K562 (cell line): Measurements from ENCODE around the gene NAP1L1. TPM values are rescaled to one million over a fixed set of nuclear protein-coding genes. Genes with fewer than 3 reads are reported as not detected.

ENCODE experiments used
- ATAC-seq: fragments of 200-7000 bp; cut with Tn5 transposase; 3 replicates; pipeline ENCODE4 v1.9.1; 2020; ENCODE audit warnings: moderate library complexity
- BruUV-seq: library from RNA; stranded (reverse); fragments of 400-500 nt; replicated peaks from 2 replicates; lab custom pipeline; 2021; lab: Mats Ljungman, UMichigan
- CTCF ChIA-PET: fragments of 300-600 bp; formaldehyde crosslinking; extraction: SDS; loops from one replicate; lab custom pipeline; 2021; ENCODE audit warnings: low intra/inter-chr PET ratio; lab: Yijun Ruan, JAX
- POLR2A ChIA-PET: fragments of 300-600, 350-650 bp; sonication (Branson Sonifier 250); formaldehyde crosslinking; extraction: SDS; loops from one replicate; lab custom pipeline; 2021; ENCODE audit warnings: antibody characterized with exemption, inconsistent platforms; lab: Yijun Ruan, JAX
- DNase-seq, 4 experiments: peaks; one replicate each; pipeline versions ENCODE4 v3.0.0 to v3.0.0-alpha.2; 2011 to 2018; ENCODE audit warnings: low spot score in 3 of 4, mixed read lengths in 3 of 4; ENCODE audit errors: extremely low read depth in 1 of 4
- FAIRE-seq: peaks from 2 replicates; lab custom pipeline; 2011; peaks lifted over from hg19 to GRCh38; lab: Jason Lieb, UNC
- H2AFZ ChIP-seq: 2 replicates; pipeline ENCODE4 v1.6.0; 2011; ENCODE audit warnings: low read depth, low read length, control low read depth, inconsistent platforms
- H3K27ac ChIP-seq: fragments of 200-600 bp; 3 replicates; pipeline ENCODE4 v1.8.0; 2011; ENCODE audit warnings: low read depth, mild to moderate bottlenecking, control low read depth, inconsistent platforms, low read length, moderate library complexity, mixed read lengths; ENCODE audit errors: extremely low read depth
- H3K27me3 ChIP-seq, 2 experiments: fragments of 300-600 bp in 1 of 2; 2 replicates in 1 of 2; 3 replicates in 1 of 2; pipeline versions ENCODE4 v1.6.0 to v1.8.0; 2011; ENCODE audit warnings: inconsistent platforms in 2 of 2, low read length in 2 of 2, mild to moderate bottlenecking in 1 of 2, mixed read lengths in 1 of 2, moderate library complexity in 1 of 2; ENCODE audit not compliant: control insufficient read depth in 2 of 2, insufficient read depth in 2 of 2
- H3K36me3 ChIP-seq: fragments of 300-600 bp; 3 replicates; pipeline ENCODE4 v1.8.0; 2011; ENCODE audit warnings: mild to moderate bottlenecking, low read length, inconsistent platforms; ENCODE audit not compliant: control insufficient read depth, insufficient read depth
- H3K4me1 ChIP-seq, 2 experiments: fragments of 200-600 bp in 1 of 2; replicated peaks in 1 of 2; 2 replicates in 1 of 2; 3 replicates in 1 of 2; pipeline versions ENCODE4 v1.5.1 to v1.8.0; 2011; ENCODE audit warnings: inconsistent platforms in 2 of 2, low read length in 2 of 2, mild to moderate bottlenecking in 1 of 2, mixed read lengths in 1 of 2, moderate library complexity in 1 of 2; ENCODE audit not compliant: control insufficient read depth in 2 of 2, insufficient read depth in 2 of 2
- H3K4me2 ChIP-seq: 2 replicates; pipeline ENCODE4 v1.6.1; 2011; ENCODE audit warnings: low read length, control low read depth, inconsistent platforms, mixed read lengths; ENCODE audit not compliant: insufficient read depth
- H3K4me3 ChIP-seq: fragments of 200-600 bp; sonication (generic), shearing (Covaris generic); 2 replicates; pipeline ENCODE4 v1.5.1; 2016; ENCODE audit warnings: control low read depth, inconsistent platforms
- H3K79me2 ChIP-seq: fragments of 200-600 bp; 3 replicates; pipeline ENCODE4 v1.8.0; 2011; ENCODE audit warnings: low read length, inconsistent platforms; ENCODE audit not compliant: control insufficient read depth, insufficient read depth
- H3K9ac ChIP-seq, 2 experiments: 2 replicates each; pipeline versions ENCODE4 v1.6.0 to v1.6.1; 2011; ENCODE audit warnings: low read depth in 2 of 2, low read length in 2 of 2, control low read depth in 1 of 2, inconsistent platforms in 1 of 2, mild to moderate bottlenecking in 1 of 2, mixed read lengths in 1 of 2; ENCODE audit not compliant: insufficient read depth in 1 of 2
- H3K9me1 ChIP-seq: one replicate; pipeline ENCODE4 v1.6.0; 2011; ENCODE audit warnings: inconsistent platforms, mild to moderate bottlenecking, low read length, moderate library complexity; ENCODE audit not compliant: control insufficient read depth, insufficient read depth
- H3K9me3 ChIP-seq: replicated peaks from 2 replicates; pipeline ENCODE4 v1.5.1; 2011; ENCODE audit warnings: low read depth, low read length, inconsistent platforms; ENCODE audit not compliant: control insufficient read depth, insufficient read depth
- H4K20me1 ChIP-seq: replicated peaks from 2 replicates; pipeline ENCODE4 v1.6.1; 2011; ENCODE audit warnings: low read length, inconsistent platforms, mixed read lengths; ENCODE audit not compliant: control insufficient read depth, insufficient read depth
- DMBX1 ChIP-seq: fragments of 250-450 bp; sonication (Bioruptor Pico); IDR thresholded peaks from 2 replicates; pipeline ENCODE4 v1.8.0; 2022; ENCODE audit warnings: inconsistent platforms, mild to moderate bottlenecking, moderate library complexity, borderline replicate concordance
- FOXM1 ChIP-seq, 2 experiments: fragments of 450-650 bp in 1 of 2; sonication (generic) in 1 of 2; formaldehyde crosslinking in 1 of 2; IDR thresholded peaks; 2 replicates each; pipeline versions ENCODE4 v1.6.1 to v1.9.0; 2017 to 2022; ENCODE audit warnings: low read depth in 2 of 2, mild to moderate bottlenecking in 2 of 2, missing genetic modification reagents in 1 of 2, moderate library complexity in 1 of 2
- MTA2 ChIP-seq: fragments of 450-650 bp; IDR thresholded peaks from 2 replicates; pipeline ENCODE4 v1.6.1; 2016; ENCODE audit warnings: low read depth
- ZNF274 ChIP-seq: IDR thresholded peaks from 2 replicates; pipeline ENCODE4 v1.6.1; 2011; ENCODE audit warnings: low read depth, mild to moderate bottlenecking, low read length, moderate library complexity, borderline replicate concordance
- WGBS: fragments of 100-300 bp; shearing (Covaris generic); methylation state at CpG from one replicate; pipeline ENCODE4 v1.1.6; 2016; ENCODE audit warnings: low coverage, mixed read lengths; ENCODE audit not compliant: insufficient coverage; ENCODE audit errors: missing lambda C conversion rate; 5-methylcytosine and 5-hydroxymethylcytosine counted together
- in situ Hi-C: fragments of 300-500 bp; cut with MboI; formaldehyde crosslinking; loops from 4 replicates; pipeline ENCODE4 v1.15.0; 2018; ENCODE audit warnings: inconsistent platforms, mixed read lengths
- intact Hi-C: fragments of 100-400 bp; cut with micrococcal nuclease; formaldehyde crosslinking; loops from 2 replicates; pipeline ENCODE4 v1.14.2; 2022
- polyA plus RNA-seq, 8 experiments: library from polyadenylated mRNA; depleted of rRNA in 4 of 8; stranded (reverse) in 5 of 8; unstranded in 3 of 8; fragments of >200 nt; fragmentation: Nextera tagmentation in 2 of 8; fragmentation: Illumina TruSeq in 1 of 8; extraction: Ambion mirVana in 2 of 8; extraction: Trizol in 1 of 8; gene quantifications; 2 replicates each; pipeline versions ENCODE4 v1.2.1 to v1.2.3, GENCODE V29; 2011 to 2014; ENCODE audit warnings: inconsistent platforms in 1 of 8, missing spikeins in 1 of 8
- total RNA-seq, 7 experiments: library from RNA; depleted of rRNA in 6 of 7; stranded (reverse); fragments of >200 nt in 6 of 7; fragmentation: Illumina TruSeq in 2 of 7; extraction: Trizol in 2 of 7; gene quantifications; 2 replicates each; pipeline versions ENCODE4 v1.2.1 to v1.2.3, GENCODE V29; 2011 to 2021; ENCODE audit warnings: low replicate concordance in 1 of 7
- TF ChIP-seq, protein P1 (sequence below), 2 experiments: fragments of 450-650 bp in 1 of 2; sonication (generic) in 1 of 2; formaldehyde crosslinking in 1 of 2; IDR thresholded peaks; 2 replicates each; pipeline versions ENCODE4 v1.7.1 to v1.9.0; 2016 to 2022; ENCODE audit warnings: inconsistent platforms in 1 of 2, mild to moderate bottlenecking in 1 of 2, missing genetic modification reagents in 1 of 2
- TF ChIP-seq, protein P2 (sequence below): fragments of 450-650 bp; IDR thresholded peaks from 2 replicates; pipeline ENCODE4 v1.6.1; 2016; ENCODE audit warnings: mild to moderate bottlenecking

The NAP1L1 gene
- total and polyA plus RNA-seq, 9 of the 15 experiments (the other 6 are each of a cell fraction or from before 2014, with no cell fraction given) = 287 to 747 (median 450) TPM

DNA sequence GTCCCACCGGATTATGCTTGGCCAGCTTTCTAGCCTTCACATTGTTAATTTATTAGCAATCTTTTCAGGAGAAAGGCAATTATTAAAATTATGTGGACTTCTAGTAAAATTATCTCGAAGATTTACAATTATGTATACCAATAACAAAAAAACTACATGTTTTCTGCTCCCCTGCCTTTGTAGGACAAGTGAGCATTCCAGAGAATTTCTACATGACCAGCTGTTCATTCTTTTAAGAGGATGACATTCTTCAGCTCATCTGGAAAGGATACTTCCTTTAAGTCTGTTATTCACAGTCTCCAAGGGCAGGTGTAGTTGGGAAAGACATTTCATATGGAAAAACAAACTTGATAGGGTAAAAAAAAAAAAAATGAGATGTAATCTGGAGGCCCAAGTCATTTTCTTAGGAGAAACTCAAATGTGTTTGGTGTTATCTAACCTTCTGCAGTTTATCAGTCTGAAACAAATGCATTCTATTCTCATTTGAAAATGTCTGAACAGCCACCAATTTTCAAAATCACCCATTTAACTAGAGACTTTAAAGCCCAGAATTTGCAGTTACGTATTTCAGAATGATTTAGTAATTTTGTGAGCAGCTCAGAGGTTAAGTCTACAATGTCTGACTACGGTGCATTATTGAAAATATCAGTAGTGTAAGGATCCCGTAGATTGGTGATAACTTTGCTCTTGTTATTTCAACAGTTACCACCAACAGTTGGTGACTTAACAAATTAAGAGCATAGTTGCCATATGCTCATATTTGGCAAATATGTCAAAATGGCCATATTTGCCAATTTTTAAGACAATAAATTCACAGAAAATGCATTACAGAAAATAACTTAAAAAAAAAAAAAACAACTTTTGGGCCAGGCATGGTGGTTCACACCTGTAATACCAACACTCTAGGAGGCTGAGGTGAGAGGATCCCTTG is 51.1 kb downstream of the NAP1L1 start:
- Histone ChIP-seq H3K27me3 (peaks cover 0 to 8% of the 10 kb centered on the region in 2 experiments; a peak in 1 of 5 replicates), H2AFZ (no peak overlapping the region), H3K27ac (peak overlapping the region; percentile 76; the same call in 2 of the 3 replicates), H3K4me2 (peak overlapping the region; percentile 86), H3K9ac (peak overlapping the region in 1 of 2 experiments; percentile 82; a peak in 3 of 4 replicates), H4K20me1 (no peaks in the 10 kb centered on the region), H3K9me1 (no peaks in the 10 kb centered on the region), H3K9me3 (no peaks in the 10 kb centered on the region), H3K36me3 (no peaks in the 10 kb centered on the region), H3K4me1 (peaks cover 35 to 37% of the 10 kb centered on the region in 2 experiments; a peak in 4 of 5 replicates), H3K4me3 (no peak overlapping the region), H3K79me2 (no peaks in the 10 kb centered on the region)
- BruUV-seq = no TSS peak
- peak in 1 of 4 experiments; percentile 37 for DNase-seq
- WGBS = 17% methylated on average over 5 of the region's 5 CpGs
- ChIA-PET CTCF (interaction anchor here (0.7 kb wide), 1 partner anchor 1506 kb away, joined by 3 read pairs; no protein-coding TSS in a partner anchor), POLR2A (interaction anchor here (0.6 kb wide), 1 partner anchor 112 kb away, joined by 3 read pairs; no protein-coding TSS in a partner anchor)
- intact Hi-C loops (loop anchor here (2.0 to 10.0 kb wide), 9 partner anchors 81 to 546 kb away; no protein-coding TSS in a partner anchor), in situ Hi-C loops (loop anchor here (5.0 to 25.0 kb wide), 2 partner anchors 521 to 696 kb away; partner anchors contain the start of genes CAPS2, GLIPR1L1 and KRR1)
- no peak for FAIRE-seq
- no peak for ATAC-seq
- TF ChIP-seq, protein P1, sequence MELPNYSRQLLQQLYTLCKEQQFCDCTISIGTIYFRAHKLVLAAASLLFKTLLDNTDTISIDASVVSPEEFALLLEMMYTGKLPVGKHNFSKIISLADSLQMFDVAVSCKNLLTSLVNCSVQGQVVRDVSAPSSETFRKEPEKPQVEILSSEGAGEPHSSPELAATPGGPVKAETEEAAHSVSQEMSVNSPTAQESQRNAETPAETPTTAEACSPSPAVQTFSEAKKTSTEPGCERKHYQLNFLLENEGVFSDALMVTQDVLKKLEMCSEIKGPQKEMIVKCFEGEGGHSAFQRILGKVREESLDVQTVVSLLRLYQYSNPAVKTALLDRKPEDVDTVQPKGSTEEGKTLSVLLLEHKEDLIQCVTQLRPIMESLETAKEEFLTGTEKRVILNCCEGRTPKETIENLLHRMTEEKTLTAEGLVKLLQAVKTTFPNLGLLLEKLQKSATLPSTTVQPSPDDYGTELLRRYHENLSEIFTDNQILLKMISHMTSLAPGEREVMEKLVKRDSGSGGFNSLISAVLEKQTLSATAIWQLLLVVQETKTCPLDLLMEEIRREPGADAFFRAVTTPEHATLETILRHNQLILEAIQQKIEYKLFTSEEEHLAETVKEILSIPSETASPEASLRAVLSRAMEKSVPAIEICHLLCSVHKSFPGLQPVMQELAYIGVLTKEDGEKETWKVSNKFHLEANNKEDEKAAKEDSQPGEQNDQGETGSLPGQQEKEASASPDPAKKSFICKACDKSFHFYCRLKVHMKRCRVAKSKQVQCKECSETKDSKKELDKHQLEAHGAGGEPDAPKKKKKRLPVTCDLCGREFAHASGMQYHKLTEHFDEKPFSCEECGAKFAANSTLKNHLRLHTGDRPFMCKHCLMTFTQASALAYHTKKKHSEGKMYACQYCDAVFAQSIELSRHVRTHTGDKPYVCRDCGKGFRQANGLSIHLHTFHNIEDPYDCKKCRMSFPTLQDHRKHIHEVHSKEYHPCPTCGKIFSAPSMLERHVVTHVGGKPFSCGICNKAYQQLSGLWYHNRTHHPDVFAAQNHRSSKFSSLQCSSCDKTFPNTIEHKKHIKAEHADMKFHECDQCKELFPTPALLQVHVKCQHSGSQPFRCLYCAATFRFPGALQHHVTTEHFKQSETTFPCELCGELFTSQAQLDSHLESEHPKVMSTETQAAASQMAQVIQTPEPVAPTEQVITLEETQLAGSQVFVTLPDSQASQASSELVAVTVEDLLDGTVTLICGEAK (IDR thresholded peaks at IDR 0.05) = no peak
- TF ChIP-seq, protein P1 (CRISPR knock-in tag; IDR thresholded peaks at IDR 0.05) = no peak
- TF ChIP-seq DMBX1 (CRISPR knock-in tag) = no peak
- peak; percentile 60 for TF ChIP-seq MTA2
- peak; percentile 73 for TF ChIP-seq FOXM1 (IDR thresholded peaks at IDR 0.05; ENCODE audit: low read depth)
- no peak for TF ChIP-seq FOXM1 (CRISPR knock-in tag; IDR thresholded peaks at IDR 0.05; ENCODE audit: low read depth)
- TF ChIP-seq ZNF274 = no peak
- TF ChIP-seq, protein P2, sequence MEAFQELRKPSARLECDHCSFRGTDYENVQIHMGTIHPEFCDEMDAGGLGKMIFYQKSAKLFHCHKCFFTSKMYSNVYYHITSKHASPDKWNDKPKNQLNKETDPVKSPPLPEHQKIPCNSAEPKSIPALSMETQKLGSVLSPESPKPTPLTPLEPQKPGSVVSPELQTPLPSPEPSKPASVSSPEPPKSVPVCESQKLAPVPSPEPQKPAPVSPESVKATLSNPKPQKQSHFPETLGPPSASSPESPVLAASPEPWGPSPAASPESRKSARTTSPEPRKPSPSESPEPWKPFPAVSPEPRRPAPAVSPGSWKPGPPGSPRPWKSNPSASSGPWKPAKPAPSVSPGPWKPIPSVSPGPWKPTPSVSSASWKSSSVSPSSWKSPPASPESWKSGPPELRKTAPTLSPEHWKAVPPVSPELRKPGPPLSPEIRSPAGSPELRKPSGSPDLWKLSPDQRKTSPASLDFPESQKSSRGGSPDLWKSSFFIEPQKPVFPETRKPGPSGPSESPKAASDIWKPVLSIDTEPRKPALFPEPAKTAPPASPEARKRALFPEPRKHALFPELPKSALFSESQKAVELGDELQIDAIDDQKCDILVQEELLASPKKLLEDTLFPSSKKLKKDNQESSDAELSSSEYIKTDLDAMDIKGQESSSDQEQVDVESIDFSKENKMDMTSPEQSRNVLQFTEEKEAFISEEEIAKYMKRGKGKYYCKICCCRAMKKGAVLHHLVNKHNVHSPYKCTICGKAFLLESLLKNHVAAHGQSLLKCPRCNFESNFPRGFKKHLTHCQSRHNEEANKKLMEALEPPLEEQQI = peak; percentile 27; the same call in 1 of the 2 replicates
